OCI-LY3 (cell line): ENCODE measurements around the gene LETM1.

Experiments
- EZH2phosphoT487 ChIP-seq: fragments of 200-600 bp; shearing (Covaris generic); IDR thresholded peaks from 2 replicates; pipeline ENCODE4 v1.6.1; 2018; ENCODE audit warnings: antibody characterized with exemption, mixed run types, low read depth
- TF ChIP-seq, protein P1 (sequence below): fragments of 200-600, 300-600 bp; sonication (generic); IDR thresholded peaks from 2 replicates; pipeline ENCODE4 v1.5.1; 2014; ENCODE audit warnings: antibody characterized with exemption, low read length, low read depth

GRCh38 chr4:1900624-1901023 lies 44.7 kb upstream of the LETM1 start:
- TF ChIP-seq, protein P1, sequence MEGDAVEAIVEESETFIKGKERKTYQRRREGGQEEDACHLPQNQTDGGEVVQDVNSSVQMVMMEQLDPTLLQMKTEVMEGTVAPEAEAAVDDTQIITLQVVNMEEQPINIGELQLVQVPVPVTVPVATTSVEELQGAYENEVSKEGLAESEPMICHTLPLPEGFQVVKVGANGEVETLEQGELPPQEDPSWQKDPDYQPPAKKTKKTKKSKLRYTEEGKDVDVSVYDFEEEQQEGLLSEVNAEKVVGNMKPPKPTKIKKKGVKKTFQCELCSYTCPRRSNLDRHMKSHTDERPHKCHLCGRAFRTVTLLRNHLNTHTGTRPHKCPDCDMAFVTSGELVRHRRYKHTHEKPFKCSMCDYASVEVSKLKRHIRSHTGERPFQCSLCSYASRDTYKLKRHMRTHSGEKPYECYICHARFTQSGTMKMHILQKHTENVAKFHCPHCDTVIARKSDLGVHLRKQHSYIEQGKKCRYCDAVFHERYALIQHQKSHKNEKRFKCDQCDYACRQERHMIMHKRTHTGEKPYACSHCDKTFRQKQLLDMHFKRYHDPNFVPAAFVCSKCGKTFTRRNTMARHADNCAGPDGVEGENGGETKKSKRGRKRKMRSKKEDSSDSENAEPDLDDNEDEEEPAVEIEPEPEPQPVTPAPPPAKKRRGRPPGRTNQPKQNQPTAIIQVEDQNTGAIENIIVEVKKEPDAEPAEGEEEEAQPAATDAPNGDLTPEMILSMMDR: no peak
- TF ChIP-seq EZH2phosphoT487: no peak
